Colonic mucosa (tissue), 4 donors: Measurements from ENCODE around the gene DOCK9. TPM values are rescaled to one million over a fixed set of nuclear protein-coding genes. Genes with fewer than 3 reads are reported as not detected.

Experiments used
- DNase-seq: peaks from one replicate; pipeline ENCODE4 v3.0.0-alpha.2; 2020
- H3K27ac ChIP-seq: fragments of 200-600 bp; one replicate; pipeline ENCODE4 v1.8.0; 2021
- H3K27me3 ChIP-seq: fragments of 200-600 bp; one replicate; pipeline ENCODE4 v1.8.0; 2021
- H3K36me3 ChIP-seq: fragments of 200-600 bp; one replicate; pipeline ENCODE4 v1.8.0; 2021
- H3K4me1 ChIP-seq: fragments of 200-600 bp; one replicate; pipeline ENCODE4 v1.8.0; 2021; ENCODE audit warnings: mild to moderate bottlenecking
- H3K4me3 ChIP-seq: fragments of 200-600 bp; one replicate; pipeline ENCODE4 v1.8.0; 2021
- H3K9ac ChIP-seq, 2 donors: one replicate each; pipeline ENCODE4 v1.7.0; 2013; ENCODE audit warnings: control low read depth in 2 of 2, low read depth in 2 of 2, low read length in 2 of 2
- H3K9me3 ChIP-seq: fragments of 200-600 bp; one replicate; pipeline ENCODE4 v1.8.0; 2021
- intact Hi-C: fragments of 100-400 bp; cut with DNase I; formaldehyde crosslinking; loops from one replicate; pipeline ENCODE4 v1.14.1; 2022
- total RNA-seq, 2 donors: library from RNA; stranded (reverse); fragmentation: NEBNext Ultra II Directional in 1 of 2; extraction: Animal tissue kit (Norgen Biotek cat#: 25700) in 1 of 2; gene quantifications; one replicate each; pipeline ENCODE4 v1.2.1, GENCODE V29; 2021
- TF ChIP-seq, protein P1 (sequence below): fragments of 200-600 bp; IDR thresholded peaks from one replicate; pipeline ENCODE4 v1.8.0; 2022; ENCODE audit warnings: antibody characterized with exemption, mild to moderate bottlenecking
- donor health status: healthy.
- donor health status: DM: no; HTN: no; CAD: no.
- donor health status: DM: no; HTN: no; CAD: no.

The DOCK9 gene
- total RNA-seq, 2 donors from 2014 or later: 42.3 to 52.4 TPM

DNA sequence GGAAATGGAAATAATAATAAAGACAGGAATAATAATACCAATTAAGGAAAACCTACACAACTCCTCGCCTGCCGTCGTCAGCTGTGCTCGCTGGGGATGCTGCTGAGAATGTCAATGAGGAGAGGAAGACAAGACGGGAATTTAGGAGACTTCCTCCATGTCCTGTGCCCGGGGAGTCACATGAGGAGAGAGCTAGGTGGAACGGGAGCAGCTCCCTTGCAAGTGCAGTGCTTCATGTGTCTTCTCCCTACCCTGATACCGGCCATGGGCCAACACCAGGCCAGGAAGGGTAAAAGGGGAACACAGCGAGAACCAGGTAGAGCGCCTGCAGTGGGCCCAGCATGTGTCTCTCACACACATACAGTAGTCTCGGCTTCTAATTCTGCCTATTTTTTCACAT lies 11.8 kb downstream of the DOCK9 start:
- intact Hi-C loops: no loop called here
- no peak for DNase-seq
- H3K4me1 ChIP-seq: no peaks in the 10 kb centered on the region
- H3K9me3 ChIP-seq: no peaks in the 10 kb centered on the region
- no peaks in the 10 kb centered on the region for H3K27me3 ChIP-seq
- H3K9ac ChIP-seq: no peak overlapping the region
- H3K27ac ChIP-seq: no peak overlapping the region
- H3K4me3 ChIP-seq: no peak overlapping the region
- H3K36me3 ChIP-seq: no peaks in the 10 kb centered on the region
- TF ChIP-seq, protein P1, sequence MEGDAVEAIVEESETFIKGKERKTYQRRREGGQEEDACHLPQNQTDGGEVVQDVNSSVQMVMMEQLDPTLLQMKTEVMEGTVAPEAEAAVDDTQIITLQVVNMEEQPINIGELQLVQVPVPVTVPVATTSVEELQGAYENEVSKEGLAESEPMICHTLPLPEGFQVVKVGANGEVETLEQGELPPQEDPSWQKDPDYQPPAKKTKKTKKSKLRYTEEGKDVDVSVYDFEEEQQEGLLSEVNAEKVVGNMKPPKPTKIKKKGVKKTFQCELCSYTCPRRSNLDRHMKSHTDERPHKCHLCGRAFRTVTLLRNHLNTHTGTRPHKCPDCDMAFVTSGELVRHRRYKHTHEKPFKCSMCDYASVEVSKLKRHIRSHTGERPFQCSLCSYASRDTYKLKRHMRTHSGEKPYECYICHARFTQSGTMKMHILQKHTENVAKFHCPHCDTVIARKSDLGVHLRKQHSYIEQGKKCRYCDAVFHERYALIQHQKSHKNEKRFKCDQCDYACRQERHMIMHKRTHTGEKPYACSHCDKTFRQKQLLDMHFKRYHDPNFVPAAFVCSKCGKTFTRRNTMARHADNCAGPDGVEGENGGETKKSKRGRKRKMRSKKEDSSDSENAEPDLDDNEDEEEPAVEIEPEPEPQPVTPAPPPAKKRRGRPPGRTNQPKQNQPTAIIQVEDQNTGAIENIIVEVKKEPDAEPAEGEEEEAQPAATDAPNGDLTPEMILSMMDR: no peak

DNA sequence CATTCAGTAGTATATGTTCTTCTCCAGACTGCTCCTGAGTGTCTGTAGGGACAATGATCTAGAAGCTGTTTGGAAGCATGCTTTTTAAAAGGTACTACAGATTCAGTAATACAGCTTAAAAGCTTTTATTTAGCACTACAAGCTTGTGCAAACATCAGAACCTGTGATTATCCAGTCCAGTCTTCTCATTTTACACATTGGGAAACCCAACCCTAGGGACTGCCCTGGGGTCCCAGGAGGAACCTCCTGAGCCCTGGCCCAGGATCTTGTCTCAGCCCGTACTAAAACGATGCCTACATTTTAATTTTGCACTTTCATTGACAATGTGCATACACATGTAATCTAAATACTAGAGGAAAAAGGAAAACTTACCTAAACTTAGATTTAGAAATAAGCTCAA lies 12.5 kb downstream of the DOCK9 start:
- Histone ChIP-seq H3K27ac (no peak overlapping the region), H3K4me3 (no peak overlapping the region), H3K9ac (no peak overlapping the region), H3K9me3 (no peaks in the 10 kb centered on the region), H3K27me3 (no peaks in the 10 kb centered on the region), H3K4me1 (no peaks in the 10 kb centered on the region), H3K36me3 (no peaks in the 10 kb centered on the region)
- TF ChIP-seq, protein P1: no peak
- DNase-seq: no peak
- intact Hi-C loops: no loop called here

DNA sequence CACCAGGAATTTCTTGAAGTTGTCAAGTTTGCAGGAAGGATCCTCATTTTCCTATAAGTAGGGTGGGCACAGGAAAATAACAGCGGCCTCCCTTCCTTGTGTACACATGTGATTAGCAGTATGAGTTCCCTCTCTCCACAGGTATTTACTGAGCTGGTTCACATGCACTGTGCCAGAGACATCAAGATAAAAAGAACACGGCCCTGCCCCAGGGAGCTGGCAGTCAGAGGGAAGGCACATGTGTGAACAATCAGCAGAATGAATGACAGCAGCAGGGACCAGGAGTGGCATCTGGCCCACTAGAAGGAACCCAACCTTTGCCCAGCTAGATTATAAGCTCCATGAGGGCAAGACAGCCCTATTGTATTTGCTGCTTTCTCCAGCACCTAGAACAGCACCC lies 13.9 kb downstream of the DOCK9 start:
- no peaks in the 10 kb centered on the region for H3K27me3 ChIP-seq
- intact Hi-C loops: no loop called here
- no peak overlapping the region for H3K27ac ChIP-seq
- no peaks in the 10 kb centered on the region for H3K9me3 ChIP-seq
- no peaks in the 10 kb centered on the region for H3K4me1 ChIP-seq
- no peak for DNase-seq
- no peak overlapping the region for H3K9ac ChIP-seq
- H3K4me3 ChIP-seq: no peak overlapping the region
- no peaks in the 10 kb centered on the region for H3K36me3 ChIP-seq
- TF ChIP-seq, protein P1: no peak

DNA sequence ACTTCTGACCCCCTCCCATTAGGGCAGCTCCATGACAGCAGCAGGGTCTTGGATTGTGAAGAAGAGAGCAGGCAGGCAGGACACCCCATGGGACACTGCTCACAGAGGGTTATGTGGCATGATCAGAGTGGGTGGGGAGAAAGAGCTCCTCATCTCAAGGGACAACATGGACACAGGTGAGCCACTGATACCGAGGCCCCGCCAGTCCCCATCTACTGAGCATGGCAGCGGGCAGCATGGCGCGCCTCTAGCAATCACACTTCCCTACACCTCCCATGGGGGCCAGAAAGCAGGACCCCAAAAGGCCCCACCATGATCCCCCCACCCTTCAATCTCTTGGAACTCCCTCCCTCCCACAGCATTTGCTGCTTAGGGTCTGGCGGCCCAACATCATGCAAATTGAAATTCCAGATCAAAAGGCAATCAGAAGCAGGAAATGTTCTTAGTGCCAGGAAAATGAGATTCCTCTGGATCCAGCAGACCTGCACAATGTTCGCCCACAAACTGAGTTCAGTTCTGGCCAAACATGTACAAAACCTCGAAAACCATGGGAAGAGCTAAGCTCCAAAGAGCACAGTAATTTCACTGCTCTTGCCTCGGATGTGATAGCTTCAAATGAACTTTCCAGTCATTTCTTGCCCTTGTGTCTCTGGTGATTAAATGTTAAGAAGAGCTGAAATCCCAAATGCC lies 14.8 kb downstream of the DOCK9 start:
- no peaks in the 10 kb centered on the region for H3K27me3 ChIP-seq
- no peaks in the 10 kb centered on the region for H3K4me1 ChIP-seq
- no peak overlapping the region for H3K4me3 ChIP-seq
- no peak overlapping the region for H3K27ac ChIP-seq
- intact Hi-C loops: no loop called here
- DNase-seq: no peak
- no peaks in the 10 kb centered on the region for H3K9me3 ChIP-seq
- TF ChIP-seq, protein P1: no peak
- H3K36me3 ChIP-seq: no peaks in the 10 kb centered on the region
- no peak overlapping the region for H3K9ac ChIP-seq

DNA sequence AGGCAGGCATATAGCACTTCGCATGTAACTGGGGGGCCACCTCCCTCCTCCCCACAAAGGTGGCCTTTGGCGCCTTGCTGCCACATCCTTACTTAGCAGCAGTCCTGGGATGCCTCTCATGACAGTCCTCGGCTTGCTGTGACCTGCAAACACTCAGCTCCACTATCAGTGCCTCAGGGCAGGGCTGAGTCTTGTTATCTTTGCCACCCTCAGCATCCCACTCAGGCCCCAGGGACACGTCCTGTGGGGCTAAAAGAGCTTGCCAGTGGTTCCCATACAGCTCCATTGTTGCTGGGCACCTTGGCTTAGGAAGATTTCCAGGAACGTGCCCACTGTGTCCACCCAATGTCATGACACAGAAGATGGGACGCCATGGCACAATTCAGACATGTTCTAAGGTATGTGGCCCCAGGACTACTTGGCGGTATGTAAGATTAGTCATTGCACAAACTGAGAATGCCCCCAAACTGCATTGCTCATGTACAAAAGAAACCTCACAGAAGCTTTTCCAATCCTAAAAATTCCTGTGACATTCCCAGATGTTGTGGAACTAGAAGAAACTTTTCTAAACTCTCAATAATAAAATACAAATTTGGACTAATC lies 16.3 kb downstream of the DOCK9 start:
- Histone ChIP-seq H3K4me3 (no peak overlapping the region), H3K9ac (no peak overlapping the region), H3K27me3 (no peaks in the 10 kb centered on the region), H3K27ac (no peak overlapping the region), H3K4me1 (no peaks in the 10 kb centered on the region), H3K36me3 (no peaks in the 10 kb centered on the region), H3K9me3 (no peaks in the 10 kb centered on the region)
- intact Hi-C loops: no loop called here
- no peak for DNase-seq
- TF ChIP-seq, protein P1: no peak
